ENCODE results near the gene DCXR. TPM values are rescaled to one million over a fixed set of nuclear protein-coding genes. Genes with fewer than 3 reads are reported as not detected.

Gene DCXR
- total and polyA plus RNA-seq, 2 donors (not counting 1 experiment from before 2014, with no cell fraction given): 63.9 to 143 TPM

DNA sequence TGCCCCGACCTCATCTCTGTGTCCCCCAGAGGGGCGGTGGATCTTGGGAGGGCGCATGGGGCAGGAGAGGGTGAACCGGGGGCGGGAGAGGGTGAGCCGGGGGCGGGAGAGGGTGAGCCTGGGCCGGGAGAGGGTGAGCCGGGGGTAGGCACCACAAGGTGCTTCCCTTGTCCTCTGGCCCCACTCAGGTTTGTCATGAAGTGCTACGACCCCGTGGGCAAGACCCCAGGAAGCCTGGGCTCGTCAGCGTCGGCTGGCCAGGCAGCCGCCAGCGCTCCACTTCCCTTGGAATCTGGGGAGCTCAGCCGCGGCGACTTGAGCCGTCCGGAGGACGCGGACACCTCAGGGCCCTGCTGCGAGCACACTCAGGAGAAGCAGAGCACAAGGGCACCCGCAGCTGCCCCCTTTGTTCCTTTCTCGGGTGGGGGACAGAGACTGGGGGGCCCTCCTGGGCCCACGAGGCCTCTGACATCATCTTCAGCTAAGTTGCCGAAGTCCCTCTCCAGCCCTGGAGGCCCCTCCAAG is 41.2 kb downstream of the DCXR start:
- TF ChIP-seq EZH2 (IDR thresholded peaks at IDR 0.05; ENCODE audit: borderline replicate concordance, insufficient read depth, low read depth, low read length, poor library complexity, severe bottlenecking): no peak
- TF ChIP-seq, protein P1, sequence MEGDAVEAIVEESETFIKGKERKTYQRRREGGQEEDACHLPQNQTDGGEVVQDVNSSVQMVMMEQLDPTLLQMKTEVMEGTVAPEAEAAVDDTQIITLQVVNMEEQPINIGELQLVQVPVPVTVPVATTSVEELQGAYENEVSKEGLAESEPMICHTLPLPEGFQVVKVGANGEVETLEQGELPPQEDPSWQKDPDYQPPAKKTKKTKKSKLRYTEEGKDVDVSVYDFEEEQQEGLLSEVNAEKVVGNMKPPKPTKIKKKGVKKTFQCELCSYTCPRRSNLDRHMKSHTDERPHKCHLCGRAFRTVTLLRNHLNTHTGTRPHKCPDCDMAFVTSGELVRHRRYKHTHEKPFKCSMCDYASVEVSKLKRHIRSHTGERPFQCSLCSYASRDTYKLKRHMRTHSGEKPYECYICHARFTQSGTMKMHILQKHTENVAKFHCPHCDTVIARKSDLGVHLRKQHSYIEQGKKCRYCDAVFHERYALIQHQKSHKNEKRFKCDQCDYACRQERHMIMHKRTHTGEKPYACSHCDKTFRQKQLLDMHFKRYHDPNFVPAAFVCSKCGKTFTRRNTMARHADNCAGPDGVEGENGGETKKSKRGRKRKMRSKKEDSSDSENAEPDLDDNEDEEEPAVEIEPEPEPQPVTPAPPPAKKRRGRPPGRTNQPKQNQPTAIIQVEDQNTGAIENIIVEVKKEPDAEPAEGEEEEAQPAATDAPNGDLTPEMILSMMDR (IDR thresholded peaks at IDR 0.05): no peak
- no peak overlapping the region for H3K4me2 ChIP-seq (replicated peaks; ENCODE audit: low read depth, low read length, poor library complexity, severe bottlenecking)
- H3K79me2 ChIP-seq (ENCODE audit: control insufficient read depth, insufficient read depth, low read length): peaks cover 12% of the 10 kb centered on the region
- H3K4me3 ChIP-seq (ENCODE audit: control extremely low read depth in 1 of 5, extremely low read depth in 1 of 5, insufficient read depth in 1 of 5, low read depth in 2 of 5, low read length in 4 of 5): no peak overlapping the region
- Mint-ChIP-seq H3K4me3 (no peak overlapping the region), H3K9me3 (ENCODE audit: insufficient read depth) (no peaks in the 10 kb centered on the region), H3K27ac (no peak overlapping the region), H3K4me1 (peaks cover 1% of the 10 kb centered on the region), H3K27me3 (no peaks in the 10 kb centered on the region)
- ChIA-PET POLR2A (no interaction called here), CTCF (interaction anchor here (0.6 kb wide), 1 partner anchor 24 kb away, joined by 3 read pairs; no protein-coding TSS in a partner anchor)
- no peak overlapping the region for H3K27ac ChIP-seq (ENCODE audit: low read length in 2 of 2)
- ATAC-seq (ENCODE audit: low read depth) (no peak), DNase-seq (no peak)
- H2AFZ ChIP-seq (ENCODE audit: insufficient read depth, low read depth, low read length, poor library complexity, severe bottlenecking): no peak overlapping the region
- no peaks in the 10 kb centered on the region for H3K27me3 ChIP-seq (replicated peaks in 1 of 4; ENCODE audit: control extremely low read depth in 1 of 4, control insufficient read depth in 3 of 4, insufficient read depth in 4 of 4, low read length in 3 of 4)
- H4K20me1 ChIP-seq (ENCODE audit: control insufficient read depth, insufficient read depth, low read length, poor library complexity, severe bottlenecking): peaks cover 18% of the 10 kb centered on the region
- no peak overlapping the region for H3K9ac ChIP-seq (ENCODE audit: low read length)
- 96% methylated on average over 27 of the region's 28 CpGs for WGBS (ENCODE audit: insufficient coverage)
- no peaks in the 10 kb centered on the region for H3K4me1 ChIP-seq (ENCODE audit: control insufficient read depth in 2 of 2, insufficient read depth in 2 of 2, low read length in 2 of 2)
- peaks cover 0 to 2% of the 10 kb centered on the region in 2 experiments for H3K36me3 ChIP-seq (replicated peaks in 1 of 2; ENCODE audit: control extremely low read depth in 1 of 2, control insufficient read depth in 1 of 2, extremely low read depth in 1 of 2, insufficient read depth in 2 of 2, low read length in 1 of 2)
- no peaks in the 10 kb centered on the region for H3K9me3 ChIP-seq (ENCODE audit: control extremely low read depth in 1 of 3, control insufficient read depth in 2 of 3, insufficient read depth in 1 of 3, low read length in 2 of 3)
- intact Hi-C loops (cut with micrococcal nuclease): no loop called here

DNA sequence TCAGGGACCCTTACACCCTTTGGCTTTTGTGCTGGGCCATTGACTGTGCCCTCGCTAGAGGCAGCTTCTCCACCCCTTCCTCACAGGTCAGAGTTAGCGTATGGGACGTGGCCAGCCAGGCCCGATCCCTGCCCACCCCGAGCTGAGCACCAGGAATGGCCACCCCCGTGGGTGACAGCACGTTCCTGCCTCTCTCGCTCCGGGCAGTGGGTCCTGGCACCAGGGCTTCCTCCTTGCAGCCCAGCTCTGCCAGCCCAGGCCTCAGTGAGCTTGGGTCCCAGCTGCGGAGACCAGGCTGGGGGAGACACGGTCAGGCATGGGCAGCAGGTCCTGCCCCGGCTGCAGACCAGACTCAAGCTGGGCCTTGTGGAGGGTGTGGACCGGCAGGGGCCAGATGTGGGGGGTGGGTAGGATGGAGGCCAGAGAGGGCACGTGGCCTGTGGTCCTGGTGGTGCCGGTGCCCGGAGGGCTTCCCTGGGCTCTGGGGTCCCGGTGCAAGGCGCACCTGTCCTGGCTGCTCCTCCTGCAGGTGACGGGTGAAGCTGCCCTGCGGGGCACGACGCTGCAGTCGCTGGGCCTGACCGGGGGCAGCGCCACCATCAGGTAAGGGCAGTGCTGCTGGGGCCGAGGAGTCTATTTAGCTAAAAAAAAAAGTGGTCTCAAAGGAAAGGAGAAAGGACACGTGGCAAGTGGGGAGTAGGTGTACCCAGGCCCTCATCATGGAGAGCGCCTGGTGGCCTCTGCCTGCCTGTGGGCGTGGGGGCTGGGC is 41.9 kb downstream of the DCXR start:
- no peaks in the 10 kb centered on the region for H3K9me3 Mint-ChIP-seq (ENCODE audit: insufficient read depth)
- H4K20me1 ChIP-seq (ENCODE audit: control insufficient read depth, insufficient read depth, low read length, poor library complexity, severe bottlenecking): peaks cover 21% of the 10 kb centered on the region
- H3K27ac Mint-ChIP-seq: no peak overlapping the region
- peaks cover 0 to 2% of the 10 kb centered on the region in 2 experiments for H3K36me3 ChIP-seq (replicated peaks in 1 of 2; ENCODE audit: control extremely low read depth in 1 of 2, control insufficient read depth in 1 of 2, extremely low read depth in 1 of 2, insufficient read depth in 2 of 2, low read length in 1 of 2)
- POLR2A ChIA-PET: no interaction called here
- no peak overlapping the region for H2AFZ ChIP-seq (ENCODE audit: insufficient read depth, low read depth, low read length, poor library complexity, severe bottlenecking)
- H3K27ac ChIP-seq (ENCODE audit: low read length in 2 of 2): no peak overlapping the region
- no peaks in the 10 kb centered on the region for H3K27me3 ChIP-seq (replicated peaks in 1 of 4; ENCODE audit: control extremely low read depth in 1 of 4, control insufficient read depth in 3 of 4, insufficient read depth in 4 of 4, low read length in 3 of 4)
- H3K4me2 ChIP-seq (replicated peaks; ENCODE audit: low read depth, low read length, poor library complexity, severe bottlenecking): no peak overlapping the region
- intact Hi-C loops (cut with micrococcal nuclease): no loop called here
- H3K4me1 ChIP-seq (ENCODE audit: control insufficient read depth in 2 of 2, insufficient read depth in 2 of 2, low read length in 2 of 2): no peaks in the 10 kb centered on the region
- no peak overlapping the region for H3K4me3 Mint-ChIP-seq
- DNase-seq (no peak), ATAC-seq (ENCODE audit: low read depth) (no peak)
- no peaks in the 10 kb centered on the region for H3K9me3 ChIP-seq (ENCODE audit: control extremely low read depth in 1 of 3, control insufficient read depth in 2 of 3, insufficient read depth in 1 of 3, low read length in 2 of 3)
- TF ChIP-seq, protein P1 (IDR thresholded peaks at IDR 0.05): no peak
- TF ChIP-seq EZH2 (IDR thresholded peaks at IDR 0.05; ENCODE audit: borderline replicate concordance, insufficient read depth, low read depth, low read length, poor library complexity, severe bottlenecking): no peak
- H3K4me1 Mint-ChIP-seq: peaks cover 3% of the 10 kb centered on the region
- peaks cover 17% of the 10 kb centered on the region for H3K79me2 ChIP-seq (ENCODE audit: control insufficient read depth, insufficient read depth, low read length)
- CTCF ChIA-PET: interaction anchor here (1.4 kb wide), 1 partner anchor 36 kb away, joined by 5 read pairs; no protein-coding TSS in a partner anchor
- WGBS (ENCODE audit: insufficient coverage): 97% methylated on average over 29 of the region's 29 CpGs
- H3K27me3 Mint-ChIP-seq: no peaks in the 10 kb centered on the region
- H3K9ac ChIP-seq (ENCODE audit: low read length): no peak overlapping the region
- no peak overlapping the region for H3K4me3 ChIP-seq (ENCODE audit: control extremely low read depth in 1 of 5, extremely low read depth in 1 of 5, insufficient read depth in 1 of 5, low read depth in 2 of 5, low read length in 4 of 5)

Measured in B cell (primary cell).